HG02571 (cell line): ENCODE data around the gene CHDH.

Experiments used
- ATAC-seq: cut with Tn5 transposase; IDR thresholded peaks from one replicate; pipeline ENCODE4 v1.9.1; 2021; ENCODE audit warnings: mild to moderate bottlenecking, moderate library complexity; ENCODE audit not compliant: unreplicated experiment

Gene CHDH

DNA sequence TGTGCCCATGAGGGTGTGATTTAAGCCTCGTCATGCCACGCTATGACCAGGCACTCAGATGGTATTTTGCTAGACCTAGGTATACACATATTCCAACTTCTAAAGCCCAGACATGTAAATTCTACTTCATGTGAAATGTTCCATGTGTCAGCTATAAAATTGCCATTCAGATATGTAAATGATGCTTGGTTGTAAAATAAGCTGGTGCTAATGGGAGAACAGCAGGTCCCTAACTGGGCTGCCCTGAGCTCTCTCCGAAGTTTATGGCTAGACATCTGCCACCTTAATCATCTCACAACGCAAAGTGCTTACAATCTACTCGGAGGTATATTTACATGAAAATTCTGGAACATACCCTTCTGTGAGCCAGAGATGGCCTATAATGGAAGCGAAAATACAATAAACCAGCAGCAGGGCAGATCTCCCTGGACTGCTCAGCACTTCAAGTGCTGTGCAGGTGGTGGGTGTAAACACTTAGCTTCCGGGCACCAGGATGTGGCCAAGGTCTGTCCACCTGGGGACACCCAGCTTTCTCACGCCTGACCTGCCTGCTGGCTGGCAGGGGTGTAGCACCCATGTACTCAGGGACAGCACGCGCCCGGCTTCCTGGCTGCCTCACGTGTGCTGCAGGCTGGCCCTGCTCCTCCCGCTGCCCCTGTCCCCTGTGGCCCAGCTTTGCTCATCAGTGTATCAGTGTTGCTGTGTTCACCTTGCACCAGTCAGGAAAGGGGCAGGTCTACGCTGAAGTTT is 82.0 kb downstream of the CHDH start:
- no peak for ATAC-seq

DNA sequence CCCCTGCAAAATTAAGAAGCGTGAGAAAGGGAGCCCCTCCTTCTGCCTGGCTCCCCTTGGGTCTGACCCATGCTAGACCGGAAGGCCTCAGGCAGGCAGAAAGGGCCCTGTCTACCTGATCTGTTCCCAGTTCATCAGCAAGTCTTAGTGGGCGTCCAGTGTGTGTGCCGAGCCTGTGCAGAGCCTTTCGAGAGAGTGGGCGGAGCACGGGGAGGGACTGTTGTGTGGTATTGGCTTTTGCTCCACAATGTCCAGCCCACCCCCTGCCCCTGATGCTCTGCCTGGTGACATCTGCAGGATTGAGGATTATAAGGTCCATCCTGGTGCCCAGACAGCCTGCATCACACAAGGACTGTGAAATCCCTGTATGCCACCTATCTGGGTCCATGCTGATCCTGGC is 82.9 kb downstream of the CHDH start:
- no peak for ATAC-seq
